Stimulated activated CD4-positive, alpha-beta T cell treated with anti-CD3 and anti-CD28 coated beads, Interleukin-2, amount 100 ng/mL, for 24 hours (primary cell): ENCODE data around the gene P2RX4.
"Not testable (repeated sequence)": the region's sequence is repeated elsewhere in the genome, so short reads cannot be mapped to it uniquely, and the experiment has no call there.

ENCODE experiments used
- DNase-seq, 2 donors: peaks; one replicate each; pipeline ENCODE4 v3.0.0-alpha.2; 2020

The P2RX4 gene

GRCh38 chr12:121223292-121224285, 13.7 kb downstream of the P2RX4 start:
- peak; percentile 44 to 49 for DNase-seq

- DNase-seq, result peak; percentile 34 to 38
Measured at GRCh38 chr12:121224591-121224990, 14.7 kb downstream of the P2RX4 start.

GRCh38 chr12:121226399-121226798, 16.5 kb downstream of the P2RX4 start:
- no peak for DNase-seq

GRCh38 chr12:121226871-121227270, 16.9 kb downstream of the P2RX4 start:
- not testable (repeated sequence) for DNase-seq

- DNase-seq, result no peak
Measured at GRCh38 chr12:121227294-121227693, 17.4 kb downstream of the P2RX4 start.

- no peak for DNase-seq
Measured at GRCh38 chr12:121228919-121229665, 19.2 kb downstream of the P2RX4 start.

GRCh38 chr12:121229826-121230537, 20.1 kb downstream of the P2RX4 start:
- DNase-seq, result peak; percentile 71 to 72

- DNase-seq, result no peak
Measured at GRCh38 chr12:121230538-121230907, 20.6 kb downstream of the P2RX4 start.

GRCh38 chr12:121232163-121232562, 22.2 kb downstream of the P2RX4 start:
- DNase-seq, result no peak

GRCh38 chr12:121232977-121233627, 23.2 kb downstream of the P2RX4 start:
- no peak for DNase-seq

- no peak for DNase-seq
Measured at GRCh38 chr12:121233628-121234020, 23.7 kb downstream of the P2RX4 start.

- no peak for DNase-seq
Measured at GRCh38 chr12:121236776-121237175, 26.8 kb downstream of the P2RX4 start.

GRCh38 chr12:121237415-121237814, 27.5 kb downstream of the P2RX4 start:
- DNase-seq, result no peak

GRCh38 chr12:121238086-121238485, 28.2 kb downstream of the P2RX4 start:
- no peak for DNase-seq

GRCh38 chr12:121238604-121239350, 28.8 kb downstream of the P2RX4 start:
- DNase-seq, result no peak

- DNase-seq, result no peak
Measured at GRCh38 chr12:121239351-121240061, 29.6 kb downstream of the P2RX4 start.

GRCh38 chr12:121240062-121240420, 30.1 kb downstream of the P2RX4 start:
- DNase-seq, result no peak

- DNase-seq, result peak; percentile 79 to 80
Measured at GRCh38 chr12:121240484-121241101, 30.7 kb downstream of the P2RX4 start.

- DNase-seq, result no peak
Measured at GRCh38 chr12:121241156-121241970, 31.4 kb downstream of the P2RX4 start.

- no peak for DNase-seq
Measured at GRCh38 chr12:121245031-121245430, 35.1 kb downstream of the P2RX4 start.
